Cardiac septum (tissue), 1 donor: ENCODE data around the gene AP4M1. TPM values are rescaled to one million over a fixed set of nuclear protein-coding genes. Genes with fewer than 3 reads are reported as not detected.
"Not testable (repeated sequence)": the region's sequence is repeated elsewhere in the genome, so short reads cannot be mapped to it uniquely, and the experiment has no call there.

ENCODE experiments used
- DNase-seq: peaks from one replicate; pipeline ENCODE4 v3.0.0-alpha.2; 2020; ENCODE audit warnings: low spot score
- intact Hi-C: fragments of 100-400 bp; cut with DNase I; formaldehyde crosslinking; loops from one replicate; pipeline ENCODE4 v1.14.0; 2022
- total RNA-seq: library from RNA; stranded (reverse); fragmentation: NEBNext Ultra II Directional; extraction: Animal tissue kit (Norgen Biotek cat#: 25700); gene quantifications from one replicate; pipeline ENCODE4 v1.2.1, GENCODE V29; 2021
- donor health status: DM: no; HTN: no; CAD: no.

AP4M1 gene
- total RNA-seq, 1 donor from 2014 or later: 13.7 TPM

DNA sequence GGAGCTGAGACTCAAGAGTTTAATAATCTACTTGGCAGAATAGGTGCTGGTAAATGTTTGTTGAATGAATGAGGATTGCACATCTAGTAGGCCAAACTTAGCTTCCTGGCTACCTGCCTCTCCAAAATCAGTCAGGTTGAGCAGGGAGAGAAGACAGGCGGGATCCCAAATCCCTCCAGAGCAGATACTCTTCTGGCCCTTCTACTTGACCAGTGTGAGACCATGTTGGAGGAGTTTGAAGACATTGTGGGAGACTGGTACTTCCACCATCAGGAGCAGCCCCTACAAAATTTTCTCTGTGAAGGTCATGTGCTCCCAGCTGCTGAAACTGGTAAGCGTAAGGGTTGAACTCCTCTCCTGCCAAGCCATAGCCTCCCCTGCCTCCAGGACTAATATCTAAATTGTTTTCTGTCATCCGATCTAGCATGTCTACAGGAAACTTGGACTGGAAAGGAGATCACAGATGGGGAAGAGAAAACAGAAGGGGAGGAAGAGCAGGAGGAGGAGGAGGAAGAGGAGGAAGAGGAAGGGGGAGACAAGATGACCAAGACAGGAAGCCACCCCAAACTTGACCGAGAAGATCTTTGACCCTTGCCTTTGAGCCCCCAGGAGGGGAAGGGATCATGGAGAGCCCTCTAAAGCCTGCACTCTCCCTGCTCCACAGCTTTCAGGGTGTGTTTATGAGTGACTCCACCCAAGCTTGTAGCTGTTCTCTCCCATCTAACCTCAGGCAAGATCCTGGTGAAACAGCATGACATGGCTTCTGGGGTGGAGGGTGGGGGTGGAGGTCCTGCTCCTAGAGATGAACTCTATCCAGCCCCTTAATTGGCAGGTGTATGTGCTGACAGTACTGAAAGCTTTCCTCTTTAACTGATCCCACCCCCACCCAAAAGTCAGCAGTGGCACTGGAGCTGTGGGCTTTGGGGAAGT lies 23.1 kb downstream of the AP4M1 start:
- DNase-seq: no peak
- intact Hi-C loops: loop anchor here (5.0 kb wide), 2 partner anchors 37 to 132 kb away; partner anchors contain the start of gene COPS6

DNA sequence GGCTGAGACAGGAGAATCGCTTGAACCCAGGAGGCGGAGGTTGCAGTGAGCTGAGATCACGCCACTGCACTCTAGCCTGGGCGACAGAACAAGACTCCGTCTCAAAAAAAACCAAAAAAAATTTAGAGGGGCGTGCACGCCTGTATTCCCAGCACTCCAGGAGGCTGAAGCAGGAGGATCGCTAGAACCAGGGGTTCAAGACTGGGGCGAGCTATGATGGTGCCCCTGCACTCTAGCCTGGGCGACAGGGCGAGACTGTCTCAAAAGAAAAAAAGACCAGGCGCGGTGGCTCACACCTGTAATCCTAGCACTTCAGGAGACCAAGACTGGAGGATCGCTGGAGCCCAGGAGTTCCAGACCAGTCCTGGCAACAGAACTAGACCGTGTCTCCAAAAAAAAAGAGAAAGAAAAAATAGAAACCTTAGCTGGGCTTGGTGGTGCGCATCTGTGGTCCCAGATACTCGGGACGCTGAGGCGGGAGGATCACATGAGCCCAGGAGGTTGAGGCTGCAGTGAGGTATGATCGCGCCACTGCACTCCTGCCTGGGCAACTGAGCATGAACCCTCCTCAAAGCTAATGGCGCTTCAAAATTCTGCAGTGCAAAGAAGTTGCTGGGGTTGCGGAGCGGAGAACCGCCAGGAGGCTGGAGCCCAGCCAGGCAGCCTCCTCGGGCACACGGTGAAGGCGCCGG lies 24.9 kb downstream of the AP4M1 start:
- DNase-seq: no peak
- intact Hi-C loops: loop anchor here (2.0 to 5.0 kb wide), 3 partner anchors 26 to 134 kb away; partner anchors contain the start of genes AP4M1, COPS6 and MCM7

- intact Hi-C loops: loop anchor here (1.0 to 5.0 kb wide), 4 partner anchors 8 to 135 kb away; partner anchors contain the start of genes AP4M1, CNPY4, COPS6 and MCM7
- peak; percentile 95 for DNase-seq
These were observed 25.8 kb downstream of the AP4M1 start, which contains the start of gene MBLAC1 for GRCh38 chr7:100126931-100127865. TSS of gene MBLAC1 (plus strand) at chr7:100126967. CDS start at chr7:100127396, 429 bp downstream.

- intact Hi-C loops: loop anchor here (1.0 to 5.0 kb wide), 4 partner anchors 9 to 136 kb away; partner anchors contain the start of genes AP4M1, CNPY4, COPS6 and MCM7
- no peak for DNase-seq
These were observed 26.6 kb downstream of the AP4M1 start for GRCh38 chr7:100127866-100128636.

DNA sequence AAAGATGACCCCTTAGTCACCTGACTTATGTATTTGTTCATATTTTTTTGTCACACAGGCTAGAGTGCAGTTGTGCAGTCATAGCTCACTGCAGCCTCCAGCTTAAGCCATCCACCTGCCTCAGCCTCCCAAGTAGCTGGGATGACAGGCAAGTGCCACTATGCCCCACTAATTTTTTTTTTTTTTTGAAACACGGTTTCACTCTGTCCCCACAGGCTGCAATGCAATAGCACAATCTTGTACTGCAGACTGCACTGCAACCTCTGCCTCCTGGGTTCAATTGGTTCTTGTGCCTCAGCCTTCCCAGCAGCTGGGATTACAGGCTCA lies 27.2 kb downstream of the AP4M1 start:
- intact Hi-C loops: loop anchor here (5.0 kb wide), 2 partner anchors 41 to 136 kb away; partner anchors contain the start of gene COPS6
- no peak for DNase-seq

DNA sequence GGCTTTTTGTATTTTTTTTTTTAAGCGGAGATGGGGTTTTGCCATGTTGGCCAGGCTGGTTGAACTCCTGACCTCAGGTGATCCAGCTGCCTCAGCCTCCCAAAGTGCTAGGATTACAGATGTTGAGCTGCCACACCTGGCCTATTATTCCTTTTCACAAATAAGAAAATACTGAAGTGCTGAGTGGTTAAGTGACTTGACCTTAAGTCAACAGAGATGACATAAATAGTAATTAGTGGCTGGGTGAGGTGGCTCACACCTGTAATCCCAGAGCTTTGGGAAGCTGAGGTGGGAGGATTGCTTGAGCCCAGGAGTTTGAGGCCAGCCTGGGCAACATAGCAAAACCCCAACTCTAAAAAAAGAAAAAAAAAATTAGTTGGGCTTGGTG lies 28.8 kb downstream of the AP4M1 start:
- not testable (repeated sequence) for DNase-seq
- intact Hi-C loops: loop anchor here (10.0 kb wide), 1 partner anchor 215 kb away; no protein-coding TSS in a partner anchor

DNA sequence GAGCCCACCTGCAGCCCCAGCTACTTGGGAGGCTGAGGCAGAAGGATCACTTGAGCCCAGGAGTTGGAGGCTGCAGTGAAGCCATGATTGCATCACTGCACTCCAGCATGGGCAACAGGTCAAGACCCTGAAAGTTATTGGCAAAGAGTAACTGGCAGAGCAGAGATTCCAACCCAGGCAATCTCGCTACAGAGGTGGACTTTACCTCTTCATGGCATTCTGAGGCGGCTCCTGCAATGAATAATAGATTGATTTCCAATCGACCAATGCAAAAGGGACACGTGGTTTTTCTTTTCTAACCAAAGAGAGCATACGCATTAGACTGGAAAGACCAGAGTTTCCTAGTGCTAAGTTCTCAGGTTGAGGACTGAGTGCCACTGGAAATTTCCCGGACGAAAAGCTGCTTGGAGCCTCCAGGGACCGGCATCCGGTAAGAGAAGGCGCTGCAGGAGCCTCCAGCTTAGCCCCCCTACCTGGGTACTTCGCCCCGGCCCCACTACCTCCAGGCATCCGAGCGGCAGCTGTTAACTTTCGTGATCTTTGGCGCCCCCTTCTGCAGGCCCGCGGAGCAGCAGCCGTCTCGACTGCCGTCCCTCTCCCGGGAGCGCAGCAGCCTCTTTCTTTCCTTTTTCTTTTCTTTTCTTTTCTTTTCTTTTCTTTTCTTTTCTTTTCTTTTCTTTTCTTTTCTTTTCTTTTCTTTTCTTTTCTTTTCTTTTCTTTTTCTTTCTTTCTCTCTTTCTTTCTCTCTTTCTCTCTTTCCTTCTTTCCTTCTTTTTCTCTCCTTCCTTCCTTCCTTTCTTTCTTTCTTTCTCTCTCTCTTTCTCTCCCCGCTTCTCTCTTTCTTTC lies 29.4 kb downstream of the AP4M1 start:
- intact Hi-C loops: loop anchor here (10.0 kb wide), 1 partner anchor 214 kb away; no protein-coding TSS in a partner anchor
- DNase-seq: peak; percentile 90

DNA sequence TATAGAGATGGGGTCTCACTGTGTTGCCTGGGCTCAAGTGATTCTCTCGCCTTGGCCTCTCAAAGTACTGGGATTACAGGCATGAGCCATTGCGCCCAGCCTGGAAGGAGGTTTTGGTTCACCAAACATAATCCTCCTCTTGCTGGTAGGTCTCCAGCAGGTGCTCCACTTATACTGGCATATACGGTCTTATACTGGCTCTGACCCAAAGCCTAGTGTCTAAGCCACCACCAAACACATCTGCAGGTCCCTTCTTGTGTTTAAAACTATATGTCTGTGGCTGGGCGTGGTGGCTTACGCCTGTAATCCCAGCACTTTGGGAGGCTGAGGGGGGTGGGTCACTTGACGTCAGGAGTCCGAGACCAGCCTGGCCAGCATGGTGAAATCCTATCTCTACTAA lies 30.7 kb downstream of the AP4M1 start:
- no peak for DNase-seq
- intact Hi-C loops: loop anchor here (2.0 to 10.0 kb wide), 2 partner anchors 85 to 213 kb away; no protein-coding TSS in a partner anchor

DNA sequence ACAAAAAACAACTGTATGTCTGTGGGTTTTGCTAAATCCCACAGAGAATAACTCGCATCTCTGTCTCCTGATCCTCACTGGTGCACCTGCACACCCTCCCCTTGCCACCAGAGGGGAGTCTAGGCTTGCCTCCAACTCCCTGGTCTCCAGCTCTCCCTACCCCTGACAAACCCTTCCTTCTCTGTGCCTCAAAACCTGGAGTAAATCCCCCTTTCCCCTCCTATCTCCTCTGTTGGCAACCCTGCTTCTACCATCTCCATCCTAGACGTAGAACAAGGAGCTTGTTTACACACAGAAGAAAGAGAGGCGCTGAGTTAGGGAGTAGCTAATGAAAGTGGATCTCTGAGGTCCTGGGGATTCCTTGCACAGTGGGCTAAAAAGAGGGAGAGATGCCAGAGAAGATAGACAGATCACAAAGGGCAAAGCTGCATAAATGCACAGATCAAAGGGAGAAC lies 31.3 kb downstream of the AP4M1 start:
- intact Hi-C loops: loop anchor here (2.0 to 10.0 kb wide), 2 partner anchors 84 to 212 kb away; no protein-coding TSS in a partner anchor
- DNase-seq: peak; percentile 79

GRCh38 chr7:100137851-100138760 lies 36.7 kb downstream of the AP4M1 start:
- intact Hi-C loops: loop anchor here (10.0 kb wide), 1 partner anchor 207 kb away; no protein-coding TSS in a partner anchor
- no peak for DNase-seq

DNA sequence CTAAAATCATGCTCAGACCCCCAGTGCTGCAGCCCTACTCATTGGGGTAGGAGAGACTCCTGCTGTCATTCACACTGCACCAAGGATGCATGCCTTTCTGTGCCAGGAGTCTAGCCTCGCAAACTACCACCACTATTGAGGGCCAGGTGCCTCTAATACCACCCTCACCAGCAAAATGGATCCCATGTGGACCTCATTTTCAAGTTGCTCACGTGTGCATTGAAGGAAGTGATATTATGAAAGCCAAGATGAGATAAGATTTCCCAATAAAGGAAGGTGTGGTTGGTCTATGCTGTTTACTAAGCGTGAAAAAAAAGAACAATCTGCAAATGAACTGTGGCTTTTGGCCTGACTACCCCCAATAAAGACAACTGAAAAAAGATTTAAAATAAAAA lies 40.1 kb downstream of the AP4M1 start:
- no peak for DNase-seq
- intact Hi-C loops: no loop called here

DNA sequence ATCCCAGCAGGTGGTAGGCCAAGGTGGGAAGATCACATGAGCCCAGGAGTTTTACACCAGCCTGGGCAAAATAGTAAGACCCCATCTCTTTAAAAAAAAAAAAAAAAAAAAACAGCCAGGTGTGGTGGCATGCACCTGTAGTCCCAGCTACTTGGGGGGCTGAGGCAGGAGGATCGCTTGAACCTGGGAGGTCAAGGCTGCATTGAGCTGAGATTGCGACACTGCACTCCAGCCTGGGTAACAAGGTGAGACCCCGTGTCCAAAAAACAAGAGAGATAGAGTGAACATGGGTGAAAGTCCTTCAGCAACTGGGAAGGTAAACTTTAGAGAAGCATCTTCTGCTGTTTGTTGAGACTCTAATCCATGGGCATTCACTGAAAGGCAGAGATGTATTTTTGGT lies 41.0 kb downstream of the AP4M1 start:
- intact Hi-C loops: no loop called here
- DNase-seq: no peak

DNA sequence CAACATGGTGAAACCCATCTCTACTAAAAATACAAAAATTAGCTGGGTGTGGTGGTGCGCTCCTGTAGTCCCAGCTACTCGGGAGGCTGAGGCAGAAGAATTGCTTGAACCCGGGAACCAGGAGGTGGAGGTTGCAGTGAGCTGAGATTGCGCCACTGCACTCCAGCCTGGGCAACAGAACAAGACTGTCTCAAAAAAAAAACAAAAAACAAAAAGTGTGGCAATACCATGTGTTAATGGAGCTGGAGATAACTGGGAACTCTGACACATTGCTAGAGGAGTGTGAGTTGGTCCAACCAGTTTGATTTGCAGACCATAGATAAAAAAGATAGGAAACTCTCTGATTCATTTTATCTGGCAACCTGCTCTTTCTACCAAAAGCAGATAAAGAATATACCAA lies 44.9 kb downstream of the AP4M1 start:
- DNase-seq, intact Hi-C loops: not testable (repeated sequence)

DNA sequence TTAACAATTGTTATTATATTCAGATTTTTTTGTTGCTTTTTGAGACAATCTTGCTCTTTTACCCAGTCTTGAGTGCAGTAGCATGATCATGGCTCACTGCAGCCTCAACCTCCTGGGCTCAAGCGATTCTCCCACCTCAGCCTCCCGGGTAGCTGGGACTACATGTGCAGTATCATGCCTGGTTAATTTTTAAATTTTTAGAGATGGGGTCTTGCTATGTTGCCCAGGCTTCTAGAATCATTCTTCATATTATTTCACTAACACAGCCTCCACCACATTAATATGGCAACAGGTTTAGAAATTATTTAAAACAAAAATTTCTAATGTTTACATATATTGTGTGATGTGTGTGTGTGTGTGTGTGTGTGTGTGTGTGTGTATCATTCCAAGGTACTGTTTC lies 45.8 kb downstream of the AP4M1 start:
- no peak for DNase-seq
- intact Hi-C loops: no loop called here

GRCh38 chr7:100148225-100148558 lies 46.7 kb downstream of the AP4M1 start:
- DNase-seq: no peak
- intact Hi-C loops: no loop called here

DNA sequence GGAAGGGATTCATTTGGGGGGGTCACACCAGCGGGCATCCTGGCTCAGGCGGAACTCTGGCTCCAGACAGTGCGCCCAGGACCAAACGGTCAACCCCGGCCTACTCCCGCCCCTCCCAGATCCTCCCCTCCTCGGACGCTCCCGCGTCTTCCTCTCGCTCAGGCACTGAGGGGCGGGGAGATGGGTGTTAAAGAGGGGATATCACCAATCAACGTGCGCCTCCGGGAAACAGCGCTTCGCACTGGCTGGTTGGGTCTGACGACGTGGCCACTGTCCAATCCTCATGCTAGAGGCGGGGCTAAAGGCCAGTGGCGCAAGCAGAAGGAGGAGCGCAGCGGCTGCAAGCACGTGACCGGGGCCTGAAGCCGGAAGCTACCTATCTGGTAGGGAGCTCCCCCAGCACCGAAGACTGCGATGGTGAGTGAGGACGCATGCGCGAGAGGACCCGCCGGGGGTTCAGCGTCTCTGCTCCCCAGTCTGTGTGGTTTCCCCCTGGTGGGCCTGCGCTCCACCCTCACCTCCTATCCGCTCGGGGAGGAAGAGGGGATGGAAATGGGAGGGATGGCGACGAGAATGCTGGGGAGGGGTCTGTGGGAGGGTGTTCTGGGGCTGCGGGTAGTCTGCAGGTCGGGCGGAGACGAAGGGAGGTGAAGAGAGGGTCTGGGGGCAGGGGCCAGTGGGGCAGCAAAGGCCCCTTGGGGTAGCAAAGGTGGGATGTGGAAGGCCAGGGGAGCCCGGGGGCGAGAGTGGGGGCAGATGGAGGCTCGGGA lies 47.3 kb downstream of the AP4M1 start, which contains the start of gene LAMTOR4:
Gene LAMTOR4 (plus strand): TSS at position 360 of the 770 bp plus-strand sequence. CDS start 55 bp downstream, at position 415.
- intact Hi-C loops: no loop called here
- DNase-seq: peak; percentile 99
